Panc1 (cell line): ENCODE measurements around the gene TSPAN14. TPM values are rescaled to one million over a fixed set of nuclear protein-coding genes. Genes with fewer than 3 reads are reported as not detected.

Source experiments
- ATAC-seq: fragments of 200-7000 bp; cut with Tn5 transposase; 2 replicates; pipeline ENCODE4 v1.9.1; 2020; ENCODE audit warnings: mild to moderate bottlenecking, moderate library complexity
- BruUV-seq: library from RNA; stranded (reverse); fragments of 400-500 nt; replicated peaks from 2 replicates; lab custom pipeline; 2021; lab: Mats Ljungman, UMichigan
- CTCF ChIA-PET: fragments of 300-600 bp; sonication (Branson Sonifier 250); formaldehyde crosslinking; loops from one replicate; lab custom pipeline; 2022; ENCODE audit warnings: antibody characterized with exemption; lab: Charles Lee
- POLR2A ChIA-PET: fragments of 300-600 bp; sonication (Branson Sonifier 250); formaldehyde crosslinking; loops from one replicate; lab custom pipeline; 2022; ENCODE audit warnings: antibody characterized with exemption; lab: Charles Lee
- DNase-seq: peaks from one replicate; pipeline ENCODE4 v3.0.0-alpha.2; 2010; ENCODE audit warnings: low read depth, low spot score
- H3K27ac ChIP-seq: 2 replicates; pipeline ENCODE4 v1.5.1; 2011; ENCODE audit warnings: mild to moderate bottlenecking, low read length, inconsistent platforms
- H3K27me3 ChIP-seq: fragments of 200-500 bp; sonication (Bioruptor generic); 2 replicates; pipeline ENCODE4 v1.6.0; 2014; ENCODE audit warnings: low read length, inconsistent platforms; ENCODE audit not compliant: control insufficient read depth, insufficient read depth
- H3K36me3 ChIP-seq: fragments of 200-500 bp; sonication (Bioruptor generic); 2 replicates; pipeline ENCODE4 v1.5.1; 2014; ENCODE audit warnings: inconsistent platforms, mild to moderate bottlenecking, low read length, moderate library complexity; ENCODE audit not compliant: control insufficient read depth, insufficient read depth
- H3K4me1 ChIP-seq: 2 replicates; pipeline ENCODE4 v1.5.1; 2011; ENCODE audit warnings: inconsistent platforms, mild to moderate bottlenecking, low read length, moderate library complexity; ENCODE audit not compliant: control insufficient read depth, insufficient read depth
- H3K4me3 ChIP-seq, 2 experiments: 2 replicates each; pipeline ENCODE4 v1.5.1; 2011 to 2012; ENCODE audit warnings: low read depth in 2 of 2, low read length in 2 of 2, mild to moderate bottlenecking in 2 of 2, inconsistent platforms in 1 of 2, moderate library complexity in 1 of 2
- H3K9me3 ChIP-seq: fragments of 200-500 bp; sonication (Bioruptor generic); 2 replicates; pipeline ENCODE4 v1.5.1; 2014; ENCODE audit warnings: low read depth, mild to moderate bottlenecking, inconsistent platforms, low read length, moderate library complexity; ENCODE audit not compliant: control insufficient read depth, insufficient read depth
- CTCF ChIP-seq: fragments of 450-650 bp; IDR thresholded peaks from 2 replicates; pipeline ENCODE4 v1.5.1; 2017; ENCODE audit warnings: mild to moderate bottlenecking
- POLR2AphosphoS5 ChIP-seq: IDR thresholded peaks from 2 replicates; pipeline ENCODE4 v1.6.1; 2012; ENCODE audit warnings: mild to moderate bottlenecking, low read depth, low read length, moderate library complexity
- REST ChIP-seq, 2 experiments: IDR thresholded peaks; 2 replicates each; pipeline ENCODE4 v1.6.1; 2011 to 2012; ENCODE audit warnings: low read depth in 2 of 2, control low read depth in 1 of 2, low read length in 1 of 2, mild to moderate bottlenecking in 1 of 2, moderate library complexity in 1 of 2; ENCODE audit not compliant: insufficient read depth in 1 of 2
- SIN3A ChIP-seq: IDR thresholded peaks from 2 replicates; pipeline ENCODE4 v1.6.1; 2012; ENCODE audit warnings: low read depth, mild to moderate bottlenecking, low read length, moderate library complexity, borderline replicate concordance; ENCODE audit not compliant: insufficient read depth
- TCF7L2 ChIP-seq: IDR thresholded peaks from 2 replicates; pipeline ENCODE4 v1.6.1; 2011; ENCODE audit warnings: mild to moderate bottlenecking, low read depth, low read length, inconsistent platforms
- in situ Hi-C: cut with HindIII; loops from 2 replicates; pipeline ENCODE4 v1.10.0; 2016; ENCODE audit warnings: low sequenced_read_pairs, low pct_unique_long_range_greater_than_20kb
- intact Hi-C: fragments of 100-400 bp; cut with micrococcal nuclease; formaldehyde crosslinking; loops from one replicate; pipeline ENCODE4 v1.10.0; 2022; ENCODE audit not compliant: unreplicated experiment
- total RNA-seq: library from RNA; stranded (reverse); gene quantifications from one replicate; pipeline ENCODE4 v1.2.1, GENCODE V29; 2021; ENCODE audit not compliant: unreplicated experiment

Gene TSPAN14
- total RNA-seq, 1 experiment from 2014 or later, result 39.0 TPM

- DNase-seq (no peak), ATAC-seq (no peak)
- Histone ChIP-seq H3K36me3 (no peaks in the 10 kb centered on the region), H3K4me3 (no peak overlapping the region), H3K4me1 (peaks cover 6% of the 10 kb centered on the region), H3K27me3 (no peaks in the 10 kb centered on the region), H3K27ac (no peak overlapping the region), H3K9me3 (peaks cover 8% of the 10 kb centered on the region; the same call in 1 of the 2 replicates)
- intact Hi-C loops (no loop called here), in situ Hi-C loops (no loop called here)
- ChIA-PET CTCF (interaction anchor here (0.7 to 1.0 kb wide), 2 partner anchors 32 to 122 kb away, joined by 5 to 8 read pairs; no protein-coding TSS in a partner anchor), POLR2A (no interaction called here)
- TF ChIP-seq SIN3A, result no peak
- no peak for TF ChIP-seq TCF7L2
- TF ChIP-seq POLR2AphosphoS5, result no peak
- no peak for TF ChIP-seq REST (IDR thresholded peaks at IDR 0.05; ENCODE audit: insufficient read depth in 1 of 2, low read depth in 2 of 2, low read length in 1 of 2)
- no peak for TF ChIP-seq CTCF
- BruUV-seq, result no TSS peak
Measured at GRCh38 chr10:80473692-80474596, 19.8 kb downstream of the TSPAN14 start.

- no peak for DNase-seq
- H3K4me1 ChIP-seq, result peaks cover 6% of the 10 kb centered on the region
Measured at GRCh38 chr10:80474597-80474910, 20.4 kb downstream of the TSPAN14 start.

More at GRCh38 chr10:80474597-80474910, 20.4 kb downstream of the TSPAN14 start:
- POLR2A ChIA-PET, result no interaction called here
- no TSS peak for BruUV-seq
- no peaks in the 10 kb centered on the region for H3K36me3 ChIP-seq
- CTCF ChIA-PET, result interaction anchor here (1.0 kb wide), 1 partner anchor 31 kb away, joined by 5 read pairs; no protein-coding TSS in a partner anchor
- H3K27me3 ChIP-seq, result no peaks in the 10 kb centered on the region
- in situ Hi-C loops, result no loop called here
- intact Hi-C loops, result no loop called here
- no peak overlapping the region for H3K4me3 ChIP-seq
- no peak overlapping the region for H3K27ac ChIP-seq
- peaks cover 8% of the 10 kb centered on the region; the same call in 1 of the 2 replicates for H3K9me3 ChIP-seq
- no peak for ATAC-seq
- TF ChIP-seq SIN3A (no peak), REST (IDR thresholded peaks at IDR 0.05; ENCODE audit: insufficient read depth in 1 of 2, low read depth in 2 of 2, low read length in 1 of 2) (no peak), CTCF (no peak), TCF7L2 (no peak), POLR2AphosphoS5 (no peak)
